Upper lobe of left lung (tissue), 4 donors: ENCODE results near the gene NFATC3.

Experiments used
- EP300 ChIP-seq, 4 donors: sonication (generic); formaldehyde crosslinking; IDR thresholded peaks; one replicate each; pipeline ENCODE4 v1.5.1; 2017; ENCODE audit warnings: antibody characterized with exemption in 4 of 4, control low read depth in 2 of 4
- POLR2A ChIP-seq, 4 donors: fragments of 450-650 bp; IDR thresholded peaks; one replicate each; pipeline ENCODE4 v1.5.1; 2016 to 2017; ENCODE audit warnings: antibody characterized with exemption in 4 of 4, mild to moderate bottlenecking in 2 of 4
- POLR2AphosphoS5 ChIP-seq, 2 donors: sonication (generic); formaldehyde crosslinking; IDR thresholded peaks; one replicate each; pipeline ENCODE4 v1.5.1; 2017; ENCODE audit warnings: antibody characterized with exemption in 2 of 2
- TF ChIP-seq, protein P1 (sequence below), 6 experiments: fragments of 450-650 bp in 4 of 6; fragments of 200-600 bp in 2 of 6; sonication (generic) in 2 of 6; IDR thresholded peaks; one replicate each; pipeline ENCODE4 v1.5.1; 2016 to 2019; ENCODE audit warnings: antibody characterized with exemption in 6 of 6

DNA sequence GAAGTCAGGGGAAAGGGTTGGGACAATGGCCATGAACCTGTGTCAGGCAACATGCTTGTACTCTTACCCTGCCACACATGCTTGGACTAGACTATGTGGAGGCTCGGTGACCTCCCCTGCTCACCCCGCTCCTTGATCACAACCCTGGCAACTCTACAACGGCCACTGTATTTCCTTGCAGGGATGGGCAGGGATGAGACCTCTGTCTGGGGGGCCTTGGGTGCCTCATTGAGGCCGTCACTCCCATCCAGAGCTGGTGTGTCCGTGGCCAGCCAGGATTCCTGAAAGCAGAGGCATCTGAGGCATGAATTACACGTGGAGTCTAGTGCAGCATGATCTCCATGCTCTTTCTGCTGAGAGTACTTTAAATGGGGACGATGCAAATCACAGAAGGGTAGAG, 161.0 kb downstream of the NFATC3 start:
- TF ChIP-seq, protein P1, sequence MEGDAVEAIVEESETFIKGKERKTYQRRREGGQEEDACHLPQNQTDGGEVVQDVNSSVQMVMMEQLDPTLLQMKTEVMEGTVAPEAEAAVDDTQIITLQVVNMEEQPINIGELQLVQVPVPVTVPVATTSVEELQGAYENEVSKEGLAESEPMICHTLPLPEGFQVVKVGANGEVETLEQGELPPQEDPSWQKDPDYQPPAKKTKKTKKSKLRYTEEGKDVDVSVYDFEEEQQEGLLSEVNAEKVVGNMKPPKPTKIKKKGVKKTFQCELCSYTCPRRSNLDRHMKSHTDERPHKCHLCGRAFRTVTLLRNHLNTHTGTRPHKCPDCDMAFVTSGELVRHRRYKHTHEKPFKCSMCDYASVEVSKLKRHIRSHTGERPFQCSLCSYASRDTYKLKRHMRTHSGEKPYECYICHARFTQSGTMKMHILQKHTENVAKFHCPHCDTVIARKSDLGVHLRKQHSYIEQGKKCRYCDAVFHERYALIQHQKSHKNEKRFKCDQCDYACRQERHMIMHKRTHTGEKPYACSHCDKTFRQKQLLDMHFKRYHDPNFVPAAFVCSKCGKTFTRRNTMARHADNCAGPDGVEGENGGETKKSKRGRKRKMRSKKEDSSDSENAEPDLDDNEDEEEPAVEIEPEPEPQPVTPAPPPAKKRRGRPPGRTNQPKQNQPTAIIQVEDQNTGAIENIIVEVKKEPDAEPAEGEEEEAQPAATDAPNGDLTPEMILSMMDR (IDR thresholded peaks at IDR 0.05), result no peak
- no peak for TF ChIP-seq POLR2A (IDR thresholded peaks at IDR 0.05)
- TF ChIP-seq POLR2AphosphoS5 (IDR thresholded peaks at IDR 0.05), result no peak
- no peak for TF ChIP-seq EP300 (IDR thresholded peaks at IDR 0.05)
